Medulla oblongata (tissue), 1 donor: ENCODE data around the gene FANCE.

Source experiments
- DNase-seq: peaks from one replicate; pipeline ENCODE4 v3.0.0-alpha.2; 2015; ENCODE audit errors: extremely low spot score

Gene FANCE

DNA sequence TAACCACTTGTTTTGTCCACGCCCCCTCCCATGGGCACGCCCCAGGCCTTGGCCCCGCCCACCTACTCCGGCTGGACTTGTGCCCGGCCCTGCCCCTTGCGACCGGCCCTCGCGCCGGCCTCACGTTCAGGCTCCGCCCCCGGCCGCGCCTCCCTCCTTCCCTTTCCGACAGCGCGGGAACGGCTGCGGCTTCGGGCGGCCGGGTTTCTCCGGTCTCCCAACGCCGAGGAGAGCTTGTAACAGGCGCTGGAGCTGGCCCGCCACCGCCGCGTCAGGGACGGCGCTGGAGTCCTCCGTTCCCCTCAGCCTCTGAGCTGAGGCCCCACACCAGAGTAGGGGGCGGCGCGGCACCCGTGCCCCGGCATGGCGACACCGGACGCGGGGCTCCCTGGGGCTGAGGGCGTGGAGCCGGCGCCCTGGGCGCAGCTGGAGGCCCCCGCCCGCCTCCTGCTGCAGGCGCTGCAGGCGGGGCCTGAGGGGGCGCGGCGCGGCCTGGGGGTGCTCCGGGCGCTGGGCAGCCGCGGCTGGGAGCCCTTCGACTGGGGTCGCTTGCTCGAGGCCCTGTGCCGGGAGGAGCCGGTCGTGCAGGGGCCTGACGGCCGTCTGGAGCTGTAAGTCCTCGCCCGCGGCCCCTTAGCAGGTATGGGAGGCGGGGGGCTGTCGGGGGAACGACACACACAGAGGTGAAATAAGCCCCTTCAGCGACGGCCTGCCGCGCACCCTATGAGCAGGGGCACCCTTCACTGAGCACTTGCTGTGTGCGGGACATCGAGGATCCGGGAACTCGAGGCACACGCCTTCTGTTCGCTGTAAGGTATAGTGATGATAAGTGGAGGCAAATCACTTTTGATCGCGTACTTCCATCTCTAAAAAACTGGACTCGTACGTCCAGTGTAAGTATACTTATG, at the start of gene FANCE:
TSS of gene FANCE (plus strand) at position 156 of the 908 bp plus-strand sequence. CDS start at position 364, 208 bp downstream.
- DNase-seq = peak; percentile 94

- no peak for DNase-seq
Measured at GRCh38 chr6:35402856-35403191, 49.3 kb upstream of the FANCE start.

GRCh38 chr6:35403544-35404442, 48.3 kb upstream of the FANCE start:
- no peak for DNase-seq

- DNase-seq = no peak
Measured at GRCh38 chr6:35406711-35407485, 45.2 kb upstream of the FANCE start.

GRCh38 chr6:35409245-35409644, 42.9 kb upstream of the FANCE start:
- no peak for DNase-seq

DNA sequence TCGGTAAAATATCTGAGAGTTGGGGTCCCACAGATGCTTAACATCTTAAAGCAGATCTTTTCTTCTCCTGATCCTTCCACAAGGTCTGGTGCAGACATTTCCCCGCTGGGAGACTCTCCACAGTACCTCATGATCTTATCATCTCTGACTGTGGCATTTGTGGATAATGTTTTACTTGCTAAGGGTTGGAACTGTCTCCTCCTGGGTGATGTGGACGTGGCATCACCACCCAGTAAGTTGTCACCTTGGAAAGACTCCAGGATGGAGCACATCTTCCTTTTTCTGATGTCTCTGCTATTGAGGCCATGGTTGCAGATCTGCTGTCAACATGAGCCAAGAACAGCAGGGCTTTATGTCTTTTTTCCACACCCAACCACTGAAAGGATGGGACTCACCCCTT, 42.0 kb upstream of the FANCE start:
- DNase-seq = no peak

DNA sequence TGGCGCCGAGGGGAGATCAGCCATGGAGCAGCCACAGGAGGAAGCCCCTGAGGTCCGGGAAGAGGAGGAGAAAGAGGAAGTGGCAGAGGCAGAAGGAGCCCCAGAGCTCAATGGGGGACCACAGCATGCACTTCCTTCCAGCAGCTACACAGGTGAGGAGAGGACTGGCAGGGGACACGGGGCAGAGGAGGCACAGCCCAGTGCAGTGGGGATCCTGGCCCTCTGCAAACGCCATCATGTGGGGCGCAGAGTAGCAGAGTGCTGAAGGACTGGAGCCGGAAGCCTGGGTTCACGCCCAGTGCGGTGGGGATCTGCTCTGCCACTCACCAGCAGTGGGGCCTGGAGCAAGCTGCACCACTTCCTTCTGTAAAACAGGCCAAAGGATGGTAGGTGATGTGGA, 41.1 kb upstream of the FANCE start:
- no peak for DNase-seq

- DNase-seq = no peak
Measured at GRCh38 chr6:35412102-35412501, 40.0 kb upstream of the FANCE start.

GRCh38 chr6:35413911-35414310, 38.2 kb upstream of the FANCE start:
- DNase-seq = no peak

GRCh38 chr6:35415065-35415891, 36.9 kb upstream of the FANCE start:
- peak; percentile 96 for DNase-seq

GRCh38 chr6:35417979-35418661, 34.0 kb upstream of the FANCE start:
- peak; percentile 82 for DNase-seq

DNA sequence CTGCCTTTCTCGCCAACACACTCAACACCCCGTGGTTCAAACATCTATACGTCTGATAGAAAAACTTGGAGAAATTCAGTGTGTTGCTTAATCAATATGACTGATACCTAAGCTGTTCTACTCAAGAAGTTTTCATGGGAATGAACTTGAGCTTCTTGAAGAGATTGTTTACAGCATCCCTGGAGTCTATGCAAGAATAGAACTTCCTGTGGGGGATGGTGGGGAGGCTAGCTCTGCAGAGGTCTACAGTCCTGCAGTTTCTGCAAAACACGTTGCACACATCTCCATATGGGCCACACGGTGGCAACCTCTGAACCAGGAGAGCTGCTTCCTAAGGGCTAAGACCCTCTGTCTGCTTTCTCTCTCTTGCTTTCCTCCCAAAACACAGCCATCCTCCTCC, 32.7 kb upstream of the FANCE start:
- DNase-seq = peak; percentile 26

DNA sequence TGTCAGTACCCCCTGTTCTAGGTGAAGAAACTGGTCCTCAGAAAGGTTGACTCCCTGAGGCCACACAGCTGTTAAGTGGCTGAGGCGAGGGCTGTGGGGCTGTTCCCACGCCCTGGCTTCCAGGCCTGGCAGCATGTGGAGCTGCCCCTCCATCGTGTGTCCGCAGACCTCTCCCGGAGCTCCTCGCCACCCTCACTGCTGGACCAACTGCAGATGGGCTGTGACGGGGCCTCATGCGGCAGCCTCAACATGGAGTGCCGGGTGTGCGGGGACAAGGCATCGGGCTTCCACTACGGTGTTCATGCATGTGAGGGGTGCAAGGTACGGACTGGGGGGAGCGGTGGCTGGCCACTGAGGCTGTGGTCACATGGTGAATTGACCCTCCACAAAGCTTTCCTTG, 32.2 kb upstream of the FANCE start:
- no peak for DNase-seq

DNA sequence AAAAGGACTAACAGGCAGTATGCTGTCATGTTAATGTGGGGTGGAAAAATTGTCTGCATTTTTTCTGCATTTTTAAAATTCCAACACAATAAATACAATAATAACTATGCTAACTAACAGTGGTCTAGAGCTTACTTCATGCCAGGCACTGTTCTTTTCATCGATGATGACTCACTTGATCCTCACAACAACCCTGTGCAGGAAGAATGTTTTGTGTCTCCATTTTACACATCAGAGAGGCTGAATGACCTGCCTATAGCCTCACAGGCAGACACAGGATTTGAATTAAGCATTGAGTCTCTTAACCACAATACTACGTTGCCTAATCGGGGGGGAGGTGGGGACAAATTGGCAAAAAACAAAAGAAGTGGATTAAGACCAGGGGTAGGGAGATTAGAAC, 26.9 kb upstream of the FANCE start:
- DNase-seq = no peak

DNA sequence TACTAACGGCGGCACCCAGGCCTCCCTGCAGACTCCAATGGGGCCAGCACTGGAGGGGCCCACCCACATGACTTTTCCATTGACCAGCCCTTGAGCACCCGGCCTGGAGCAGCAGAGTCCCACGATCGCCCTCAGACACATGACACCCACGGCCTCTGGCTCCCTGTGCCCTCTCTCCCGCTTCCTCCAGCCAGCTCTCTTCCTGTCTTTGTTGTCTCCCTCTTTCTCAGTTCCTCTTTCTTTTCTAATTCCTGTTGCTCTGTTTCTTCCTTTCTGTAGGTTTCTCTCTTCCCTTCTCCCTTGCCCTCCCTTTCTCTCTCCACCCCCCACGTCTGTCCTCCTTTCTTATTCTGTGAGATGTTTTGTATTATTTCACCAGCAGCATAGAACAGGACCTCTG, 26.1 kb upstream of the FANCE start:
- DNase-seq = peak; percentile 47

DNA sequence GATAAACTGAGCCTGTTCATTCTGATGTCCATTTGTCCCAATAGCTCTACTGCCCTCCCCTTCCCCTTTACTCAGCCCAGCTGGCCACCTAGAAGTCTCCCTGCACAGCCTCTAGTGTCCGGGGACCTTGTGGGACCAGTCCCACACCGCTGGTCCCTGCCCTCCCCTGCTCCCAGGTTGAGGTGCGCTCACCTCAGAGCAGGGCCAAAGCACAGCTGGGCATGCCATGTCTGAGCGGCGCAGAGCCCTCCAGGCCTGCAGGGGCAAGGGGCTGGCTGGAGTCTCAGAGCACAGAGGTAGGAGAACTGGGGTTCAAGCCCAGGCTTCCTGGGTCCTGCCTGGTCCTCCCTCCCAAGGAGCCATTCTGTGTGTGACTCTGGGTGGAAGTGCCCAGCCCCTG, 24.7 kb upstream of the FANCE start:
- DNase-seq = no peak

- no peak for DNase-seq
Measured at GRCh38 chr6:35427851-35428321, 24.3 kb upstream of the FANCE start.

DNA sequence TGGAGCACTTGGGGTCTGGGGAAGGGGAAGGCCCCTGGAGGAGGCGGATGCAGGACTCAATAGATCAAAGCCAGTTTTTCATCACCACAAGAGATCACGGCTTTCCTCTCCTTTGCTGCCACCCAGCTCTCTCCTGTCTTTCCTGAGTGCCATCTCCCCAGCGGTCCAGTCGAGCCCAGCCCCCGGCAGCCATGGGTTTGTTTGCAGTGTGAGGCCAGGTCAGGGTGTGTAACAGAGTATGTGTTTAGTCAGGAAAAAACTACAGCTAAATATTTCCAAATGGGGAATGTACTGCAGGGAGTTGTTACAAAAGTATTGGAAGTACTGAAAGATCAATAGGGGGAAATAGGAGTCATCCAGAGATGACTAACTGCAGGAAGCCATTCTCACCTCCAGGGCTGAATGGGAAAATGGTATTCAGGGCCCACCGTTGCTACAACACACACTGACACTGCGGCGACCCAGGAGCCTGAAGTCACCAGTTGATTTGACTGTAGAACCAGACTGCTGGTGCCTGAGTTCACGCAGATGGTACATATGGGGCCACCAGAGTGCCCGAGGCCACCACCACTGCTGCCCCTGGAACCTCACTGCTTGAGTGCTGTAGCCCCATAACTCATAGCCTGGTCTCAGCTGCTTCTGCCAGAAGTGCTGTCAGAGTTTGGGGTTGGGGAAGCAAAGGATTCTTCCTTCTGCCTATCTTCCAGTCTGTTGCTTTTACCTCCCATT, 23.6 kb upstream of the FANCE start:
- no peak for DNase-seq

- no peak for DNase-seq
Measured at GRCh38 chr6:35429463-35429862, 22.7 kb upstream of the FANCE start.

DNA sequence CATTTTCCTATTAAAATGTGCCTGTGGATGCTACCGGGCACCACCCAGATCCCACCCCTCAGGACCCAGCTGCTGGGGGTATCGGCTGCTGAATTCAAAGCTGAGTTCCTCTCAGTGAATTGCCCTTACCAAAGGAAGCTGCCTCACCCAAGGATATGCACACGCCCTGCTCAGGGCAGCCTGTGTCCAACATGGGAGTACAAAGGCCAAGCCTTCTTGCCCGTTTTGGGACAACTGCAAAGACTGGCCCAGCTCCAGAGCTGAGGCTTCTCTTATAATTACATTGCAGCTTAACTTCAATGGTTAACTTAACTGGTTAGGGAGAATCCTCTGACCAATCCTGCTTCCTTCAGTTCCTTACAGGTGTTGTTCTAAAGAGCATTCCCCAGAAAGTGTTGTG, 19.8 kb upstream of the FANCE start:
- DNase-seq = no peak
